GM23248 (cell line): Measurements from ENCODE around the gene IGSF3.

ENCODE experiments used
- EZH2 ChIP-seq: fragments of 200-600 bp; sonication (generic); IDR thresholded peaks from 2 replicates; pipeline ENCODE4 v1.6.1; 2018; ENCODE audit warnings: antibody characterized with exemption, mild to moderate bottlenecking; ENCODE audit not compliant: insufficient read depth, poor library complexity, severe bottlenecking
- EZH2phosphoT487 ChIP-seq: fragments of 200-600 bp; sonication (generic); IDR thresholded peaks from 2 replicates; pipeline ENCODE4 v1.6.1; 2018; ENCODE audit warnings: antibody characterized with exemption, moderate library complexity, mild to moderate bottlenecking, low read depth; ENCODE audit not compliant: insufficient read depth

- TF ChIP-seq EZH2, result no peak
- no peak for TF ChIP-seq EZH2phosphoT487
Observed at GRCh38 chr1:116686723-116687352, 19.3 kb upstream of the IGSF3 start.
